Measurements from ENCODE around the gene CUX1.

Gene CUX1

GRCh38 chr7:102103027-102103372, 285.6 kb downstream of the CUX1 start:
- no peak overlapping the region for H3K27ac ChIP-seq

DNA sequence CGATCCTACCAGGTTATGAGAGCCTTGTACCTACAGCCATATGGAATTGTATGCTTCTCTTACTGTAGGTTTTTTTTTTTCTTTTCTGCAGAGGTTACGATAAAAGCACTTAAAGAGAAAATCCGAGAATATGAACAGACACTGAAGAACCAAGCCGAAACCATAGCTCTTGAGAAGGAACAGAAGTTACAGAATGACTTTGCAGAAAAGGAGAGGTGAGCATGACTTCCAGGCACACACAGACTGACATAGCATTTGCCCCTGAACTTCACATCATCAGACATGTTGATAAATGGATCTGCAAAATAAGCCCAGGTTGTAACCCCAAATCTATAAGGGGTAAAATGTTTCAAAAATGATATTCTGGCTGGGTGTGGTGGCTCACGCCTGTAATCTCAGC, 286.8 kb downstream of the CUX1 start:
- TF ChIP-seq, protein P1, sequence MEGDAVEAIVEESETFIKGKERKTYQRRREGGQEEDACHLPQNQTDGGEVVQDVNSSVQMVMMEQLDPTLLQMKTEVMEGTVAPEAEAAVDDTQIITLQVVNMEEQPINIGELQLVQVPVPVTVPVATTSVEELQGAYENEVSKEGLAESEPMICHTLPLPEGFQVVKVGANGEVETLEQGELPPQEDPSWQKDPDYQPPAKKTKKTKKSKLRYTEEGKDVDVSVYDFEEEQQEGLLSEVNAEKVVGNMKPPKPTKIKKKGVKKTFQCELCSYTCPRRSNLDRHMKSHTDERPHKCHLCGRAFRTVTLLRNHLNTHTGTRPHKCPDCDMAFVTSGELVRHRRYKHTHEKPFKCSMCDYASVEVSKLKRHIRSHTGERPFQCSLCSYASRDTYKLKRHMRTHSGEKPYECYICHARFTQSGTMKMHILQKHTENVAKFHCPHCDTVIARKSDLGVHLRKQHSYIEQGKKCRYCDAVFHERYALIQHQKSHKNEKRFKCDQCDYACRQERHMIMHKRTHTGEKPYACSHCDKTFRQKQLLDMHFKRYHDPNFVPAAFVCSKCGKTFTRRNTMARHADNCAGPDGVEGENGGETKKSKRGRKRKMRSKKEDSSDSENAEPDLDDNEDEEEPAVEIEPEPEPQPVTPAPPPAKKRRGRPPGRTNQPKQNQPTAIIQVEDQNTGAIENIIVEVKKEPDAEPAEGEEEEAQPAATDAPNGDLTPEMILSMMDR (conservative IDR thresholded peaks at IDR 0.05), result no peak
- H3K27ac ChIP-seq, result no peak overlapping the region

More at GRCh38 chr7:102103027-102103372, 285.6 kb downstream of the CUX1 start:
- TF ChIP-seq, protein P1 (conservative IDR thresholded peaks at IDR 0.05), result no peak

GRCh38 chr7:102106625-102107024, 289.2 kb downstream of the CUX1 start:
- H3K27ac ChIP-seq, result no peak overlapping the region
- TF ChIP-seq, protein P1 (conservative IDR thresholded peaks at IDR 0.05), result no peak

GRCh38 chr7:102107474-102108104, 290.2 kb downstream of the CUX1 start:
- H3K27ac ChIP-seq, result no peak overlapping the region
- TF ChIP-seq, protein P1 (conservative IDR thresholded peaks at IDR 0.05), result no peak

DNA sequence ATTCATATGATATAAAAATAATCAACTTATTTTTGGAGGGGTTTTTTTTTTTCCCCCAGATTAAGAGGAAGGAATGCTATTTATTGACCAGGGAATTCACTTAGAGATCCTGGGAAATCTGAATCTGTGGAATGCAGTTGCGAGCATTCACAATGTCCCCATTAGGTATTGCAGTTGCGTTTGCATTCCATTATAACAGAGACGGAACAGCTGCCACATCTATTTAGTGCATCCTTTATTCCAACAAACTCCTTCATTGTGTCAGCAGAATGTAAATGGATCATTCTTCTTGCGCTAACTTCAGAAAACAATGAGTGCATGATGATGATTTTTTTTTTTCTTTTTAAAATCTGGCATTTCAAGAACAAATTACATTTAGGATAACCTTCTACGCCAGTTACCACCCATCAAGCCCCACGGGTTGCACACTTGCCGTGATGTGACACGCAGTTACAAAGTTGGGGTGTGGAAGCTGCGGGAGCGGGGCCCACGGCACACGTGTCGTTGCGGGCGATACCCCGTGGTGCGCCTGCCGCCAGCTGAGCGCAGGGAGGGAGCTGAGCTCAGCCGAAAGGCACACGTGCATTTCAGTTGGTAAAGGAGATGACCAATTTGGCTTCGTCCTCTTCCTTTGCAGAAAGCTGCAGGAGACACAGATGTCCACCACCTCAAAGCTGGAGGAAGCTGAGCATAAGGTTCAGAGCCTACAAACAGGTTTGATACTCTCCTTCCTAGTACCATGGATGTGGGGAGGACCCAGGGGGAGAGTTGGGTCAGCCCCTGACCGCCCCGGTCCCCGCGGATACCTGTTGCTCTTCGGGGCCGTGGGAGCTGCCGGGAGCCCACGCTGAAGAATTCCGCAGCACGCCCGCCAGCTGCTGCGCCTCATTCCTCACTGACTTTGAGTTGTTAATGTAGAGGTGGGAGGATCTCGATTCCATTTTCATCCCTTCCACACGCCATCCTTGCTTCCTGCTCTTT, 293.9 kb downstream of the CUX1 start:
- no peak overlapping the region for H3K27ac ChIP-seq
- TF ChIP-seq, protein P1 (conservative IDR thresholded peaks at IDR 0.05), result no peak

GRCh38 chr7:102115181-102115580, 297.8 kb downstream of the CUX1 start:
- H3K27ac ChIP-seq, result no peak overlapping the region
- TF ChIP-seq, protein P1 (conservative IDR thresholded peaks at IDR 0.05), result no peak

DNA sequence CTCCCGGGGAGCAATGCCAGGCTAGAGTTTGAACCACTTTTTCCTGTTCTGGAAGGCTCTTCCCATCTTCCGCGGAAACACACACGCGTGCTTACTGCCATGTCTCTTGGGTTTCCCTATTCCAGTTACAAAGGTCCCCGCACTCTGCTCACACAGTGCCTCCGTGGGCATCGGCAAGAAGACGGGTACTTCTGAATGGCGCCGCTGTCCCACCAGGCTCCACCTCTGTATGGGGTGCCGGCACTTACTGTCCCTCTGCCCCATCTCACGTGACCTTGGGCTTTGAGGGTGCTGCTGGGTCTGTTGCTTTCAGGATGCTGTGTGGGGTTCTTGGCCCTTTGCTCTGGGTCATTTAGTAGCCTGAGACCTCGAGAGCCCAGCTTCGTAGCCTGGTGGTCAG, 298.5 kb downstream of the CUX1 start:
- TF ChIP-seq, protein P1 (conservative IDR thresholded peaks at IDR 0.05), result no peak
- no peak overlapping the region for H3K27ac ChIP-seq

Data from VCaP (cell line).